HEK293 (cell line): ENCODE results near the gene CARS1.

Source experiments
- CTCF ChIA-PET: fragments of 350-600 bp; formaldehyde crosslinking; extraction: SDS; loops from one replicate; lab custom pipeline; 2021; ENCODE audit warnings: antibody characterized with exemption; lab: Yijun Ruan, JAX
- POLR2A ChIA-PET: fragments of 300-600 bp; formaldehyde crosslinking; extraction: SDS; loops from one replicate; lab custom pipeline; 2020; ENCODE audit warnings: antibody characterized with exemption, inconsistent platforms; lab: Yijun Ruan, JAX
- H3K27ac ChIP-seq: fragments of 200-500 bp; sonication (Bioruptor generic); 2 replicates; pipeline ENCODE4 v1.5.1; 2014; ENCODE audit warnings: low read depth, low read length, control low read depth, inconsistent platforms; ENCODE audit errors: extremely low read depth
- H3K36me3 ChIP-seq, 2 experiments: fragments of 200-500 bp in 1 of 2; sonication (Bioruptor generic) in 1 of 2; 1 replicate in 1 of 2; 2 replicates in 1 of 2; pipeline ENCODE4 v1.5.1; 2014 to 2017; ENCODE audit warnings: inconsistent platforms in 2 of 2, low read length in 2 of 2; ENCODE audit not compliant: control insufficient read depth in 2 of 2, insufficient read depth in 1 of 2
- H3K4me1 ChIP-seq: fragments of 200-500 bp; sonication (Bioruptor generic); 2 replicates; pipeline ENCODE4 v1.5.1; 2014; ENCODE audit warnings: mild to moderate bottlenecking, low read length, inconsistent platforms; ENCODE audit not compliant: control insufficient read depth, insufficient read depth
- H3K4me3 ChIP-seq: 2 replicates; pipeline ENCODE4 v1.5.1; 2011; ENCODE audit warnings: low read depth, mild to moderate bottlenecking, control low read depth, low read length, moderate library complexity
- H3K9me3 ChIP-seq: fragments of 200-500 bp; sonication (Bioruptor generic); 2 replicates; pipeline ENCODE4 v1.5.1; 2014; ENCODE audit warnings: low read depth, low read length, inconsistent platforms; ENCODE audit not compliant: control insufficient read depth, insufficient read depth
- GLI2 ChIP-seq: fragments of 450-650 bp; formaldehyde crosslinking; IDR thresholded peaks from 2 replicates; pipeline ENCODE4; 2017; ENCODE audit warnings: missing biosample characterization, missing genetic modification characterization, low read depth, borderline replicate concordance
- MYNN ChIP-seq: fragments of 450-650 bp; formaldehyde crosslinking; IDR thresholded peaks from 2 replicates; pipeline ENCODE4 v1.5.1; 2016; ENCODE audit warnings: missing biosample characterization, missing genetic modification characterization, borderline replicate concordance
- REST ChIP-seq: fragments of 450-650 bp; formaldehyde crosslinking; IDR thresholded peaks from 2 replicates; pipeline ENCODE4 v1.5.1; 2016; ENCODE audit warnings: missing biosample characterization, missing genetic modification characterization
- ZBTB20 ChIP-seq: fragments of 450-650 bp; formaldehyde crosslinking; IDR thresholded peaks from 2 replicates; pipeline ENCODE4 v1.5.1; 2016; ENCODE audit warnings: missing biosample characterization, missing genetic modification characterization
- ZIC2 ChIP-seq: fragments of 450-650 bp; formaldehyde crosslinking; IDR thresholded peaks from 2 replicates; pipeline ENCODE4 v1.5.1; 2016; ENCODE audit warnings: missing biosample characterization, missing genetic modification characterization
- ZNF155 ChIP-seq: fragments of 450-650 bp; formaldehyde crosslinking; IDR thresholded peaks from 2 replicates; pipeline ENCODE4 v1.5.1; 2016; ENCODE audit warnings: missing biosample characterization, missing genetic modification characterization
- ZNF184 ChIP-seq: fragments of 450-650 bp; IDR thresholded peaks from 2 replicates; pipeline ENCODE4 v1.5.1; 2018; ENCODE audit warnings: missing biosample characterization, mild to moderate bottlenecking, missing genetic modification characterization
- ZNF221 ChIP-seq: fragments of 450-650 bp; formaldehyde crosslinking; IDR thresholded peaks from 2 replicates; pipeline ENCODE4 v1.5.1; 2017; ENCODE audit warnings: missing biosample characterization, missing genetic modification characterization, borderline replicate concordance
- ZNF223 ChIP-seq: fragments of 450-650 bp; formaldehyde crosslinking; IDR thresholded peaks from 2 replicates; pipeline ENCODE4 v1.5.1; 2016; ENCODE audit warnings: missing biosample characterization, missing genetic modification characterization
- ZNF302 ChIP-seq: fragments of 450-650 bp; formaldehyde crosslinking; IDR thresholded peaks from 2 replicates; pipeline ENCODE4 v1.5.1; 2016; ENCODE audit warnings: missing biosample characterization, missing genetic modification characterization, low read depth
- ZNF335 ChIP-seq: fragments of 450-650 bp; formaldehyde crosslinking; conservative IDR thresholded peaks from 2 replicates; pipeline ENCODE4 v1.5.1; 2016; ENCODE audit warnings: missing biosample characterization, missing genetic modification characterization
- ZNF518A ChIP-seq: fragments of 450-650 bp; formaldehyde crosslinking; conservative IDR thresholded peaks from 2 replicates; pipeline ENCODE4 v1.5.1; 2016; ENCODE audit warnings: low read depth, missing biosample characterization, missing genetic modification characterization
- ZNF549 ChIP-seq: fragments of 450-650 bp; IDR thresholded peaks from 2 replicates; pipeline ENCODE4 v1.5.1; 2018; ENCODE audit warnings: missing biosample characterization, missing genetic modification characterization, mild to moderate bottlenecking, inconsistent platforms, moderate library complexity
- ZNF837 ChIP-seq: fragments of 450-650 bp; formaldehyde crosslinking; IDR thresholded peaks from 2 replicates; pipeline ENCODE4 v1.5.1; 2016; ENCODE audit warnings: missing biosample characterization, missing genetic modification characterization
- ZSCAN4 ChIP-seq: fragments of 450-650 bp; formaldehyde crosslinking; IDR thresholded peaks from 2 replicates; pipeline ENCODE4 v1.5.1; 2017; ENCODE audit warnings: missing biosample characterization, missing genetic modification characterization
- TF ChIP-seq, protein P1 (sequence below): fragments of 450-650 bp; formaldehyde crosslinking; IDR thresholded peaks from 2 replicates; pipeline ENCODE4 v1.5.1; 2016; ENCODE audit warnings: missing biosample characterization, missing genetic modification characterization
- TF ChIP-seq, protein P2 (sequence below): fragments of 450-650 bp; formaldehyde crosslinking; IDR thresholded peaks from 2 replicates; pipeline ENCODE4 v1.5.0; 2017; ENCODE audit warnings: missing biosample characterization, missing genetic modification characterization, borderline replicate concordance

The CARS1 gene

GRCh38 chr11:2960139-2960538 lies 97.1 kb downstream of the CARS1 start:
- POLR2A ChIA-PET = no interaction called here
- peaks cover 3 to 99% of the 10 kb centered on the region in 2 experiments; a peak in 2 of 3 replicates for H3K36me3 ChIP-seq

DNA sequence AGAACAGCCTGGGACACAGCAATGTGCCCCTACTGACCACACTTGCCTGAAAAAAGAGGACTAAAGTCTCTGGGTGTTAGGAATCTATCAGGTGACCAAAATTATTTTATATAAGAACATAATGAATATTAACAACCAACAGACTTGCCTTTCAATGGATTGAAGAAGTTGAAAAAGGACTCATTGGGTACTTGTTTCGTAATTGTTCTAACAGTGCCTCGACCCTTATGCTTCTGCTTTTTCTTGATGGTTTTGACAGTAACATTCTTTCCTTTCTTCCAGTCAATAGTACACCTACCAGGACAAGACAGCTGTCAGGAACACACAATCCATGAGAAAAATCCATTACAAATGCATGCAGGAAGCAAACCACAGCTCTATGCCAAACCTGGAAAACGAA lies 99.0 kb downstream of the CARS1 start:
- Histone ChIP-seq H3K36me3 (peaks cover 6 to 99% of the 10 kb centered on the region in 2 experiments; a peak in 2 of 3 replicates), H3K4me1 (no peaks in the 10 kb centered on the region), H3K4me3 (no peak overlapping the region), H3K9me3 (no peaks in the 10 kb centered on the region), H3K27ac (no peak overlapping the region)
- ChIA-PET CTCF (interaction anchor here (1.1 kb wide), 1 partner anchor 63 kb away, joined by 4 read pairs; no protein-coding TSS in a partner anchor), POLR2A (no interaction called here)
- no peak for TF ChIP-seq ZNF837 (tag by site-specific recombination)
- TF ChIP-seq ZNF184 = no peak
- no peak for TF ChIP-seq ZBTB20 (tag by site-specific recombination)
- no peak for TF ChIP-seq ZNF549 (tag by site-specific recombination)
- TF ChIP-seq, protein P1, sequence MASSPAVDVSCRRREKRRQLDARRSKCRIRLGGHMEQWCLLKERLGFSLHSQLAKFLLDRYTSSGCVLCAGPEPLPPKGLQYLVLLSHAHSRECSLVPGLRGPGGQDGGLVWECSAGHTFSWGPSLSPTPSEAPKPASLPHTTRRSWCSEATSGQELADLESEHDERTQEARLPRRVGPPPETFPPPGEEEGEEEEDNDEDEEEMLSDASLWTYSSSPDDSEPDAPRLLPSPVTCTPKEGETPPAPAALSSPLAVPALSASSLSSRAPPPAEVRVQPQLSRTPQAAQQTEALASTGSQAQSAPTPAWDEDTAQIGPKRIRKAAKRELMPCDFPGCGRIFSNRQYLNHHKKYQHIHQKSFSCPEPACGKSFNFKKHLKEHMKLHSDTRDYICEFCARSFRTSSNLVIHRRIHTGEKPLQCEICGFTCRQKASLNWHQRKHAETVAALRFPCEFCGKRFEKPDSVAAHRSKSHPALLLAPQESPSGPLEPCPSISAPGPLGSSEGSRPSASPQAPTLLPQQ = no peak
- no peak for TF ChIP-seq ZNF518A (tag by site-specific recombination)
- no peak for TF ChIP-seq ZNF221 (tag by site-specific recombination)
- no peak for TF ChIP-seq GLI2 (tag by site-specific recombination)

More at GRCh38 chr11:2960139-2960538, 97.1 kb downstream of the CARS1 start:
- CTCF ChIA-PET = interaction anchor here (0.9 kb wide), 1 partner anchor 31 kb away, joined by 3 read pairs; the partner anchor contains the start of gene NAP1L4
- Histone ChIP-seq H3K27ac (no peak overlapping the region), H3K4me3 (no peak overlapping the region), H3K4me1 (no peaks in the 10 kb centered on the region), H3K9me3 (no peaks in the 10 kb centered on the region)
- no peak for TF ChIP-seq MYNN (tag by site-specific recombination)
- TF ChIP-seq ZSCAN4 (tag by site-specific recombination) = no peak
- no peak for TF ChIP-seq ZIC2 (tag by site-specific recombination)
- no peak for TF ChIP-seq REST
- no peak for TF ChIP-seq ZNF155 (tag by site-specific recombination)
- no peak for TF ChIP-seq ZNF223
- no peak for TF ChIP-seq ZNF302
- TF ChIP-seq, protein P2, sequence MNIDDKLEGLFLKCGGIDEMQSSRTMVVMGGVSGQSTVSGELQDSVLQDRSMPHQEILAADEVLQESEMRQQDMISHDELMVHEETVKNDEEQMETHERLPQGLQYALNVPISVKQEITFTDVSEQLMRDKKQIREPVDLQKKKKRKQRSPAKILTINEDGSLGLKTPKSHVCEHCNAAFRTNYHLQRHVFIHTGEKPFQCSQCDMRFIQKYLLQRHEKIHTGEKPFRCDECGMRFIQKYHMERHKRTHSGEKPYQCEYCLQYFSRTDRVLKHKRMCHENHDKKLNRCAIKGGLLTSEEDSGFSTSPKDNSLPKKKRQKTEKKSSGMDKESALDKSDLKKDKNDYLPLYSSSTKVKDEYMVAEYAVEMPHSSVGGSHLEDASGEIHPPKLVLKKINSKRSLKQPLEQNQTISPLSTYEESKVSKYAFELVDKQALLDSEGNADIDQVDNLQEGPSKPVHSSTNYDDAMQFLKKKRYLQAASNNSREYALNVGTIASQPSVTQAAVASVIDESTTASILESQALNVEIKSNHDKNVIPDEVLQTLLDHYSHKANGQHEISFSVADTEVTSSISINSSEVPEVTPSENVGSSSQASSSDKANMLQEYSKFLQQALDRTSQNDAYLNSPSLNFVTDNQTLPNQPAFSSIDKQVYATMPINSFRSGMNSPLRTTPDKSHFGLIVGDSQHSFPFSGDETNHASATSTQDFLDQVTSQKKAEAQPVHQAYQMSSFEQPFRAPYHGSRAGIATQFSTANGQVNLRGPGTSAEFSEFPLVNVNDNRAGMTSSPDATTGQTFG (tag by site-specific recombination) = no peak
- TF ChIP-seq ZNF335 = no peak
